ENCODE results near the gene SORBS1.

SORBS1 gene

GRCh38 chr10:95286707-95287106 lies 274.5 kb downstream of the SORBS1 start:
- TF ChIP-seq CREB1 (IDR thresholded peaks at IDR 0.05; ENCODE audit: low read depth) (no peak), TCF12 (IDR thresholded peaks at IDR 0.05; ENCODE audit: low read depth) (no peak), NFIC (IDR thresholded peaks at IDR 0.05) (no peak), EGR1 (IDR thresholded peaks at IDR 0.05) (no peak), CEBPB (IDR thresholded peaks at IDR 0.05) (no peak), YY1 (IDR thresholded peaks at IDR 0.05; ENCODE audit: low read depth) (no peak), EP300 (IDR thresholded peaks at IDR 0.05; ENCODE audit: borderline replicate concordance) (no peak), FOXM1 (IDR thresholded peaks at IDR 0.05; ENCODE audit: borderline replicate concordance, low read depth) (no peak), RAD21 (IDR thresholded peaks at IDR 0.05; ENCODE audit: low read depth) (no peak), USF1 (IDR thresholded peaks at IDR 0.05) (no peak), TAF1 (IDR thresholded peaks at IDR 0.05; ENCODE audit: low read depth) (no peak)

- TF ChIP-seq YY1 (IDR thresholded peaks at IDR 0.05; ENCODE audit: low read depth) (no peak), EGR1 (IDR thresholded peaks at IDR 0.05) (no peak), CREB1 (IDR thresholded peaks at IDR 0.05; ENCODE audit: low read depth) (no peak), FOXM1 (IDR thresholded peaks at IDR 0.05; ENCODE audit: borderline replicate concordance, low read depth) (no peak), MAX (IDR thresholded peaks at IDR 0.05) (no peak), NFIC (IDR thresholded peaks at IDR 0.05) (no peak), REST (IDR thresholded peaks at IDR 0.05; ENCODE audit: low read depth) (no peak), TEAD4 (IDR thresholded peaks at IDR 0.05) (no peak), TCF12 (IDR thresholded peaks at IDR 0.05; ENCODE audit: low read depth) (no peak), TAF1 (IDR thresholded peaks at IDR 0.05; ENCODE audit: low read depth) (no peak), USF1 (IDR thresholded peaks at IDR 0.05) (no peak), EP300 (IDR thresholded peaks at IDR 0.05; ENCODE audit: borderline replicate concordance) (no peak)
Observed at GRCh38 chr10:95285556-95285955, 275.6 kb downstream of the SORBS1 start.

GRCh38 chr10:95284807-95285206 lies 276.4 kb downstream of the SORBS1 start:
- no peak for TF ChIP-seq REST (IDR thresholded peaks at IDR 0.05; ENCODE audit: low read depth)
- TF ChIP-seq TCF12 (IDR thresholded peaks at IDR 0.05; ENCODE audit: low read depth): no peak
- no peak for TF ChIP-seq NFIC (IDR thresholded peaks at IDR 0.05)
- TF ChIP-seq USF1 (IDR thresholded peaks at IDR 0.05): no peak
- TF ChIP-seq CEBPB (IDR thresholded peaks at IDR 0.05): no peak
- no peak for TF ChIP-seq RAD21 (IDR thresholded peaks at IDR 0.05; ENCODE audit: low read depth)
- no peak for TF ChIP-seq MAX (IDR thresholded peaks at IDR 0.05)
- TF ChIP-seq TAF1 (IDR thresholded peaks at IDR 0.05; ENCODE audit: low read depth): no peak
- TF ChIP-seq FOXM1 (IDR thresholded peaks at IDR 0.05; ENCODE audit: borderline replicate concordance, low read depth): no peak
- TF ChIP-seq CREB1 (IDR thresholded peaks at IDR 0.05; ENCODE audit: low read depth): no peak
- no peak for TF ChIP-seq ZBTB7A (IDR thresholded peaks at IDR 0.05; ENCODE audit: low read depth)
- TF ChIP-seq EGR1 (IDR thresholded peaks at IDR 0.05): no peak
- no peak for TF ChIP-seq EP300 (IDR thresholded peaks at IDR 0.05; ENCODE audit: borderline replicate concordance)
- TF ChIP-seq TEAD4 (IDR thresholded peaks at IDR 0.05): no peak
- no peak for TF ChIP-seq YY1 (IDR thresholded peaks at IDR 0.05; ENCODE audit: low read depth)

- TF ChIP-seq ZBTB7A (IDR thresholded peaks at IDR 0.05; ENCODE audit: low read depth) (no peak), FOXM1 (IDR thresholded peaks at IDR 0.05; ENCODE audit: borderline replicate concordance, low read depth) (no peak), EP300 (IDR thresholded peaks at IDR 0.05; ENCODE audit: borderline replicate concordance) (no peak), TAF1 (IDR thresholded peaks at IDR 0.05; ENCODE audit: low read depth) (no peak), TCF12 (IDR thresholded peaks at IDR 0.05; ENCODE audit: low read depth) (no peak), CREB1 (IDR thresholded peaks at IDR 0.05; ENCODE audit: low read depth) (no peak), YY1 (IDR thresholded peaks at IDR 0.05; ENCODE audit: low read depth) (no peak), CEBPB (IDR thresholded peaks at IDR 0.05) (no peak), REST (IDR thresholded peaks at IDR 0.05; ENCODE audit: low read depth) (no peak), MAX (IDR thresholded peaks at IDR 0.05) (no peak), USF1 (IDR thresholded peaks at IDR 0.05) (no peak), EGR1 (IDR thresholded peaks at IDR 0.05) (no peak), NFIC (IDR thresholded peaks at IDR 0.05) (no peak), TEAD4 (IDR thresholded peaks at IDR 0.05) (no peak), RAD21 (IDR thresholded peaks at IDR 0.05; ENCODE audit: low read depth) (no peak)
Observed at GRCh38 chr10:95282107-95282506, 279.1 kb downstream of the SORBS1 start.

Measured in Ishikawa (cell line).